HepG2 (cell line): ENCODE measurements around the gene PCYT2. TPM values are rescaled to one million over a fixed set of nuclear protein-coding genes. Genes with fewer than 3 reads are reported as not detected.

Experiments used
- DBP ChIP-seq: sonication (generic); formaldehyde crosslinking; IDR thresholded peaks from 2 replicates; pipeline ENCODE4 v1.4.0; 2020; ENCODE audit warnings: missing genetic modification reagents; ENCODE audit errors: not compliant biosample characterization
- HMG20B ChIP-seq: conservative IDR thresholded peaks from 2 replicates; pipeline ENCODE4 v1.6.1; 2016; ENCODE audit warnings: missing genetic modification reagents, missing compliant biosample characterization
- HOMEZ ChIP-seq: IDR thresholded peaks from 2 replicates; pipeline ENCODE4 v1.6.1; 2016; ENCODE audit warnings: low read depth
- MED13 ChIP-seq: sonication (generic); formaldehyde crosslinking; IDR thresholded peaks from 2 replicates; pipeline ENCODE4 v1.5.0; 2020; ENCODE audit warnings: missing genetic modification reagents
- NR0B2 ChIP-seq: sonication (generic); formaldehyde crosslinking; IDR thresholded peaks from 2 replicates; pipeline ENCODE4 v1.4.0; 2020; ENCODE audit warnings: mild to moderate bottlenecking, missing genetic modification reagents
- PLRG1 ChIP-seq: fragments of 450-650 bp; conservative IDR thresholded peaks from 2 replicates; pipeline ENCODE4 v1.6.1; 2016
- RBM22 ChIP-seq: fragments of 200-400 bp; formaldehyde crosslinking; optimal IDR thresholded peaks from 2 replicates; pipeline ENCODE3; 2017; ENCODE audit warnings: mild to moderate bottlenecking, low read length, moderate library complexity
- RFXAP ChIP-seq: sonication (generic); formaldehyde crosslinking; IDR thresholded peaks from 2 replicates; pipeline ENCODE4 v1.4.0; 2020; ENCODE audit warnings: missing genetic modification reagents, borderline replicate concordance
- TFDP1 ChIP-seq: IDR thresholded peaks from 2 replicates; pipeline ENCODE4 v1.6.1; 2016; ENCODE audit warnings: missing compliant biosample characterization, missing genetic modification reagents, borderline replicate concordance
- THAP7 ChIP-seq: sonication (generic); formaldehyde crosslinking; IDR thresholded peaks from 2 replicates; pipeline ENCODE4 v1.8.1; 2023; ENCODE audit warnings: mild to moderate bottlenecking, missing genetic modification reagents
- THRA ChIP-seq: sonication (generic); formaldehyde crosslinking; IDR thresholded peaks from 2 replicates; pipeline ENCODE4 v1.4.0; 2020; ENCODE audit warnings: missing genetic modification reagents, borderline replicate concordance
- TRAFD1 ChIP-seq: sonication (generic); formaldehyde crosslinking; IDR thresholded peaks from 2 replicates; pipeline ENCODE4 v1.5.1; 2020; ENCODE audit warnings: missing genetic modification reagents, mild to moderate bottlenecking, borderline replicate concordance
- ZBTB46 ChIP-seq: sonication (generic); formaldehyde crosslinking; IDR thresholded peaks from 2 replicates; pipeline ENCODE4 v1.4.0; 2020; ENCODE audit warnings: mild to moderate bottlenecking, missing genetic modification reagents, borderline replicate concordance
- ZNF446 ChIP-seq: sonication (generic); formaldehyde crosslinking; IDR thresholded peaks from 2 replicates; pipeline ENCODE4 v1.5.0; 2020; ENCODE audit warnings: mild to moderate bottlenecking, missing genetic modification reagents
- ZNF670 ChIP-seq: sonication (generic); formaldehyde crosslinking; IDR thresholded peaks from 2 replicates; pipeline ENCODE4 v1.8.0; 2022; ENCODE audit warnings: mild to moderate bottlenecking, missing genetic modification reagents, borderline replicate concordance
- ZNF75D ChIP-seq: sonication (generic); formaldehyde crosslinking; IDR thresholded peaks from 2 replicates; pipeline ENCODE4 v1.8.1; 2023; ENCODE audit warnings: missing genetic modification reagents, mild to moderate bottlenecking, borderline replicate concordance
- ZNF766 ChIP-seq: sonication (generic); formaldehyde crosslinking; IDR thresholded peaks from 2 replicates; pipeline ENCODE4 v1.5.0; 2020; ENCODE audit warnings: missing genetic modification reagents, borderline replicate concordance
- polyA plus RNA-seq, 8 experiments: library from polyadenylated mRNA; depleted of rRNA in 3 of 8; stranded (reverse) in 7 of 8; unstranded in 1 of 8; fragments of >200 nt; fragmentation: Illumina TruSeq in 4 of 8; extraction: Trizol in 4 of 8; gene quantifications; 2 replicates each; pipeline versions ENCODE4 v1.2.1 to v1.2.3, GENCODE V29; 2011 to 2016; ENCODE audit warnings: low read depth in 4 of 8, missing spikeins in 1 of 8, mixed read lengths in 1 of 8; ENCODE audit not compliant: insufficient read depth in 1 of 8
- total RNA-seq, 5 experiments: library from RNA; depleted of rRNA; stranded (reverse); fragments of >200 nt; fragmentation: Illumina TruSeq; extraction: Trizol; gene quantifications; 2 replicates each; pipeline ENCODE4 v1.2.3, GENCODE V29; 2016; ENCODE audit warnings: low read depth in 1 of 5

Gene PCYT2
- total and polyA plus RNA-seq, 2 of the 13 experiments (the other 11 are each of a cell fraction or from before 2014, with no cell fraction given): 147 to 297 TPM

- TF ChIP-seq THAP7 (CRISPR knock-in tag) (no peak), ZNF670 (0 out of 2 replicates have a peak, but pooled peaks have one; percentile 6), NR0B2 (CRISPR knock-in tag) (no peak), DBP (CRISPR knock-in tag) (no peak), THRA (CRISPR knock-in tag) (0 out of 2 replicates have a peak, but pooled peaks have one; percentile 9), TRAFD1 (CRISPR knock-in tag) (no peak), ZNF766 (CRISPR knock-in tag) (0 out of 2 replicates have a peak, but pooled peaks have one; percentile 35), RFXAP (CRISPR knock-in tag) (peak; percentile 59; the same call in 1 of the 2 replicates), RBM22 (peak; percentile 70), TFDP1 (CRISPR knock-in tag) (0 out of 2 replicates have a peak, but pooled peaks have one; percentile 21), HOMEZ (CRISPR knock-in tag) (no peak), HMG20B (CRISPR knock-in tag) (no peak), ZNF446 (CRISPR knock-in tag) (no peak; the same call in 1 of the 2 replicates), MED13 (no peak), PLRG1 (no peak), ZBTB46 (CRISPR knock-in tag) (no peak), ZNF75D (CRISPR knock-in tag) (no peak)
Measured at GRCh38 chr17:81869221-81870130, 41.7 kb downstream of the PCYT2 start (continued).
